Measurements from ENCODE around the gene CNDP1.
"Not testable (repeated sequence)": the region's sequence is repeated elsewhere in the genome, so short reads cannot be mapped to it uniquely, and the experiment has no call there.

The CNDP1 gene

GRCh38 chr18:74522635-74523548 lies 11.4 kb upstream of the CNDP1 start:
- Mint-ChIP-seq H3K4me1 (no peaks in the 10 kb centered on the region), H3K9me3 (no peaks in the 10 kb centered on the region), H3K27me3 (no peaks in the 10 kb centered on the region), H3K36me3 (ENCODE audit: low read depth) (peaks cover 28% of the 10 kb centered on the region), H3K27ac (no peak overlapping the region), H3K4me3 (no peak overlapping the region)
- DNase-seq (no peak), ATAC-seq (no peak)

DNA sequence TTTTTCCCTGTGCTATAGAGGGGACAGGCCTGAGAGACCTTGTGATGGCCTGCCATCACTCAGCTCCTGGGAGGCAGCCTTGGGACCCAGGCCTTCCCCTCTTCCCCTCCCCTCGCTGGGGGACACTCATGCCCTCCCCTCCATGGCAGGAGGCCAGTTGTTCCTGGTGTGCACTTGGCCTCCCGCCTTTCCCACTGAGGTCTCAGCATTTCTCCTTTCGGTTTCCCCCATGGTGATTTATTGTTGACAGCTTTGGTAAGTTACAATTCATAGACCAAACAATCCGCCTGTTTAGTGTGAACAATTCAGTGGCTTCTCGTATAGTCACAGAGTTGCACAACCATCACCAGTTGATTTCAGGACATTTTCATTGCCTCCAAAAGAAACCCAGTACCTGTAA lies 10.2 kb upstream of the CNDP1 start:
- Mint-ChIP-seq H3K4me3 (no peak overlapping the region), H3K36me3 (ENCODE audit: low read depth) (peaks cover 26% of the 10 kb centered on the region), H3K27me3 (no peaks in the 10 kb centered on the region), H3K9me3 (no peaks in the 10 kb centered on the region), H3K4me1 (no peaks in the 10 kb centered on the region), H3K27ac (no peak overlapping the region)
- DNase-seq = no peak
- no peak for ATAC-seq

- H3K27me3 Mint-ChIP-seq, ATAC-seq, H3K9me3 Mint-ChIP-seq, H3K4me1 Mint-ChIP-seq, H3K27ac Mint-ChIP-seq, DNase-seq, H3K4me3 Mint-ChIP-seq: not testable (repeated sequence)
- H3K36me3 Mint-ChIP-seq (ENCODE audit: low read depth) = peaks cover 18% of the 10 kb centered on the region
Measured at GRCh38 chr18:74524915-74525314, 9.4 kb upstream of the CNDP1 start.

DNA sequence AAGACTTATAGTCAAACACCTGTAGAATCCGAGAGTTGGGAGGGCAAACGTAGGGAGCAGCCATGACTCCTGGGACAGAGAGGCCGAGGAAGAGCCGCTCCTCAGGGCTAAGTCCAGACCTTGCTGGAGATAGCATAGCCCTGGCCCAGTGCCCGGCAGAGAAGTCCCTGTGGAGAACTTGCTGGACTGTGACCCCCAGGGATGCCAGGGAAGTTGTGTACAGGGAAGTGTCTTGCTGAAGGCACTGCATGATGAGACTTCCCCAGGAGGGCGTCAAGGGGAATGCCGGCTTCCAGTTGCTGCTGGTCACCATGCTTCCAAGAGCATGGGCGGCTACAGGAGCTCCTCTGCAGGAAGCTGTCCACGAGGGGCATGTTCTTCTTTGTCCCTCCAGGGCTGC lies 8.6 kb upstream of the CNDP1 start:
- peaks cover 10% of the 10 kb centered on the region for H3K36me3 Mint-ChIP-seq (ENCODE audit: low read depth)
- H3K4me1 Mint-ChIP-seq = no peaks in the 10 kb centered on the region
- ATAC-seq (no peak), DNase-seq (no peak)
- no peak overlapping the region for H3K27ac Mint-ChIP-seq
- no peak overlapping the region for H3K4me3 Mint-ChIP-seq
- no peaks in the 10 kb centered on the region for H3K9me3 Mint-ChIP-seq
- peaks cover 3% of the 10 kb centered on the region for H3K27me3 Mint-ChIP-seq

GRCh38 chr18:74526488-74526887 lies 7.8 kb upstream of the CNDP1 start:
- H3K9me3 Mint-ChIP-seq = no peaks in the 10 kb centered on the region
- no peak overlapping the region for H3K27ac Mint-ChIP-seq
- peaks cover 4% of the 10 kb centered on the region for H3K36me3 Mint-ChIP-seq (ENCODE audit: low read depth)
- DNase-seq (no peak), ATAC-seq (no peak)
- peaks cover 3% of the 10 kb centered on the region for H3K27me3 Mint-ChIP-seq
- no peak overlapping the region for H3K4me3 Mint-ChIP-seq
- H3K4me1 Mint-ChIP-seq = no peaks in the 10 kb centered on the region

DNA sequence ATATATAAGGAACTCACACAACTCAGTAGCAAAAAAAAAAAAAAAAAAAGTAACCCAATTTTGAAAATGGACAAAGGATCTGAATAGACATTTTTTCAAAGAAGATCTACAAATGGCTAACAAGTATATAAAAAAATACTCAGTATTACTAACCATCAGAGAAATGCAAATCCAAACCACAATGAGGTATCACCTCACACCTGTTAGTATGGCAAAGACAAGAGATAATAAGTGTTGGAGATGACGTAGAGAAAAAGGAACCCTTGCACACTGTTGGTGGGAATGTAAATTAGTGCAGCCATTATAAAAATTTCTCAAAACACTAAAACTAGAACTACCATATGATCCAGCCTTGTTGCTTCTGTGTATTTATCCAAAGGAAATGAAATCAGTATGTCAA lies 5.8 kb upstream of the CNDP1 start:
- H3K9me3 Mint-ChIP-seq = no peaks in the 10 kb centered on the region
- no peak overlapping the region for H3K4me3 Mint-ChIP-seq
- no peaks in the 10 kb centered on the region for H3K36me3 Mint-ChIP-seq (ENCODE audit: low read depth)
- no peak overlapping the region for H3K27ac Mint-ChIP-seq
- ATAC-seq (no peak), DNase-seq (no peak)
- no peaks in the 10 kb centered on the region for H3K4me1 Mint-ChIP-seq
- H3K27me3 Mint-ChIP-seq = peaks cover 3% of the 10 kb centered on the region

DNA sequence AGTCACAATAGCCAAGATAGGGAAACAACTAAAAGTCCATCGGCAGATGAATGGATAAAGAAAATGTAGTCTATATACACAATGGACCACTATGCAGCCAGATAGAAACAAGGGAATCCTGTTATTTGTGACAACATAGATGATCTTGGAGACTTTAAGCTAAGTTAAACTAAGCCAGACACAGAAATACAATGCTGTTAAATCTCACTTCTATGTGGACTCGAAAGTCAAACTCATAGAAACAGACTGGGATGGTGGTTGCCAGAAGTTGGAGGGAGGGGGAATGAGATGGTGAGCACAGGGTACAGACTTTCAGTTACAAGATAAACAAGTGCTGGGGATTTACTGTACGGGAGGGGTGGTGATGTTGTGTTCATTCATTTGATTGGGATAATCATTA lies 5.4 kb upstream of the CNDP1 start:
- ATAC-seq = no peak
- Mint-ChIP-seq H3K9me3 (no peaks in the 10 kb centered on the region), H3K4me1 (no peaks in the 10 kb centered on the region), H3K36me3 (ENCODE audit: low read depth) (no peaks in the 10 kb centered on the region), H3K27ac (no peak overlapping the region), H3K4me3 (no peak overlapping the region), H3K27me3 (peaks cover 3% of the 10 kb centered on the region)
- no peak for DNase-seq

- Mint-ChIP-seq H3K27ac (no peak overlapping the region), H3K4me3 (no peak overlapping the region), H3K9me3 (no peaks in the 10 kb centered on the region), H3K27me3 (peaks cover 3% of the 10 kb centered on the region), H3K4me1 (no peaks in the 10 kb centered on the region), H3K36me3 (ENCODE audit: low read depth) (no peaks in the 10 kb centered on the region)
- DNase-seq (no peak), ATAC-seq (no peak)
Measured at GRCh38 chr18:74529378-74529777, 4.9 kb upstream of the CNDP1 start.

DNA sequence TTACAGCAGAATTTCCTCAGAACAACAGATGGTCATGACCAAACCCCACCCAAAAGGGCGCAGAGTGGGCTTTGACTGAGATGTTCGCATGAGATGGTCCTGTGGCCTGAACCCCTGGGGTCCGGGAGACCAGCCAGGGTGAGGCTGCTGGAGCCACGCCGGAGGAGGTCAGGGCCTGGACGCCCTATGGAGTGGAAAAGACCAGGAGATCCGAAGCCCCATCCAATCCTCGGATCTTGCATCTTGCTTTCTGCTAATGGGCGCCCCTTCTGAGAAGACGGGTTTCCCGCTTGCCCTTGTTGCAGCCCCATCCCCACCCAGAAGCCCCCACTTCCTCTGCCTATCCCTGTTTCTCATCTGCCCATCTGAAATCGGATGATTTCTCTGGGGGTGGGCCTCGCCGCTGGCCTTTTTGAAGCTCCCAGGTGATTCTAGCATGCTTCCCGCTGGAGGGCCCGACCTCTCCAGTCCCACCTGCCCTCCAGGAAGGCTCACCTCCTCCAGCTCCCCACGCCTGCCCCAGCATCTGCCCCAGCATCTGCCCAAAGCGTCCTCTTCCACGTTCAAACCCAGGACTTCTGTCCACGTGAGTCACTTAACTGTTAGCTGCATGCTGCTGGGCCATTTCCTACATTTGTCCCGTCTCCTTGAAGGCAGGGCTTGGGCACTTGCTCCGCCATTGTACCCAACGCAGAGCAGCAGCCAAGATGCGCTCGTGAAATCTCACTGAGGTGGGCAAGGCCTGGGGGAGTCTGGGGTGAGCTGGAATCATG lies 4.3 kb upstream of the CNDP1 start:
- Mint-ChIP-seq H3K27me3 (peaks cover 3% of the 10 kb centered on the region), H3K27ac (no peak overlapping the region), H3K4me3 (no peak overlapping the region)

GRCh38 chr18:74530584-74530862 lies 3.8 kb upstream of the CNDP1 start:
- peaks cover 4% of the 10 kb centered on the region for H3K27me3 Mint-ChIP-seq

More for the DNA sequence above, 4.3 kb upstream of the CNDP1 start:
- DNase-seq (no peak), ATAC-seq (no peak)
- H3K9me3 Mint-ChIP-seq = no peaks in the 10 kb centered on the region
- H3K36me3 Mint-ChIP-seq (ENCODE audit: low read depth) = no peaks in the 10 kb centered on the region
- H3K4me1 Mint-ChIP-seq = no peaks in the 10 kb centered on the region

GRCh38 chr18:74531043-74531442 lies 3.3 kb upstream of the CNDP1 start:
- no peaks in the 10 kb centered on the region for H3K36me3 Mint-ChIP-seq (ENCODE audit: low read depth)
- no peak overlapping the region for H3K4me3 Mint-ChIP-seq
- ATAC-seq (no peak), DNase-seq (no peak)
- H3K9me3 Mint-ChIP-seq = no peaks in the 10 kb centered on the region
- no peaks in the 10 kb centered on the region for H3K4me1 Mint-ChIP-seq
- H3K27me3 Mint-ChIP-seq = peaks cover 4% of the 10 kb centered on the region
- H3K27ac Mint-ChIP-seq = no peak overlapping the region

More at GRCh38 chr18:74530584-74530862, 3.8 kb upstream of the CNDP1 start:
- H3K4me1 Mint-ChIP-seq = no peaks in the 10 kb centered on the region
- H3K9me3 Mint-ChIP-seq = no peaks in the 10 kb centered on the region
- H3K27ac Mint-ChIP-seq = no peak overlapping the region
- no peak overlapping the region for H3K4me3 Mint-ChIP-seq
- no peak for DNase-seq
- ATAC-seq = no peak
- H3K36me3 Mint-ChIP-seq (ENCODE audit: low read depth) = no peaks in the 10 kb centered on the region

DNA sequence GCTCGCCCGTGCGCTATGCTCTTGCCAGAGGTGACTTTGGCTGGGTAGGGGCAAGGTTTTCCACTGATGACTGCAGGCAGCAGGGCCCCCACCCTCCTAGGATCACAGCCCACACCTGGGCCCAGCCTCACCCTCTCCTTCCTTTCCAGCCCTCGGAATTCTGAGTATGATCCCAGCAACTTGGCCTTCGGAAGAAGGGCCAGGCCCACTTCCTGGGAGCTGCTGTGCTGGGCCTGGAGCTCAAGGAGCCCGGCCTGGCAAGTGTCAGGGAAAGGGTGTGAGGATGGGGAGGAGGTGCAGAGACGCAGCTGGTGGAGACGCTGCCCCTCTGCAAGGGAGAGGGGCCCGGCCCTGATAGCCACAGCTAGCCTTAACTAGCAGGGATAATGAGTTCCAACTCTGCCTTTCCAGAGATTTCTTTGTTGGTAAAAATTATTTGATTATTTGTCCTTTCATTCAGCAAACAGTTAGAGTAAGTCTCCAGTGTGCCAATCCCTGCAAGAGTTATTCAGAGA lies 1.7 kb upstream of the CNDP1 start:
- no peak for DNase-seq
- H3K27me3 Mint-ChIP-seq = peaks cover 4% of the 10 kb centered on the region

GRCh38 chr18:74533666-74534065 lies 634 bp upstream of the CNDP1 start:
- DNase-seq (no peak), ATAC-seq (no peak)
- no peaks in the 10 kb centered on the region for H3K4me1 Mint-ChIP-seq
- H3K27me3 Mint-ChIP-seq = peaks cover 4% of the 10 kb centered on the region
- H3K27ac Mint-ChIP-seq = no peak overlapping the region
- no peak overlapping the region for H3K4me3 Mint-ChIP-seq
- H3K9me3 Mint-ChIP-seq = no peaks in the 10 kb centered on the region
- H3K36me3 Mint-ChIP-seq (ENCODE audit: low read depth) = no peaks in the 10 kb centered on the region

More for the DNA sequence above, 1.7 kb upstream of the CNDP1 start:
- H3K27ac Mint-ChIP-seq = no peak overlapping the region
- ATAC-seq = no peak
- no peaks in the 10 kb centered on the region for H3K36me3 Mint-ChIP-seq (ENCODE audit: low read depth)
- no peak overlapping the region for H3K4me3 Mint-ChIP-seq
- no peaks in the 10 kb centered on the region for H3K9me3 Mint-ChIP-seq
- no peaks in the 10 kb centered on the region for H3K4me1 Mint-ChIP-seq

GRCh38 chr18:74534981-74535649 lies 815 bp downstream of the CNDP1 start:
- DNase-seq = no peak
- Mint-ChIP-seq H3K9me3 (no peaks in the 10 kb centered on the region), H3K4me3 (no peak overlapping the region), H3K27me3 (peaks cover 4% of the 10 kb centered on the region), H3K4me1 (no peaks in the 10 kb centered on the region), H3K36me3 (ENCODE audit: low read depth) (no peaks in the 10 kb centered on the region), H3K27ac (no peak overlapping the region)
- no peak for ATAC-seq

GRCh38 chr18:74539289-74539688 lies 5.0 kb downstream of the CNDP1 start:
- ATAC-seq (no peak), DNase-seq (no peak)
- Mint-ChIP-seq H3K27me3 (peaks cover 1% of the 10 kb centered on the region), H3K9me3 (no peaks in the 10 kb centered on the region), H3K36me3 (ENCODE audit: low read depth) (no peaks in the 10 kb centered on the region), H3K4me3 (no peak overlapping the region), H3K27ac (no peak overlapping the region), H3K4me1 (no peaks in the 10 kb centered on the region)
